HFFc6 (cell line): ENCODE measurements around the gene IPO13. TPM values are rescaled to one million over a fixed set of nuclear protein-coding genes. Genes with fewer than 3 reads are reported as not detected.

Source experiments
- DNase-seq: peaks from one replicate; pipeline ENCODE4 v3.0.0-alpha.2; 2018
- H3K27ac Mint-ChIP-seq: 2 replicates; pipeline ENCODE4 v1.8.0; 2020; ENCODE audit warnings: mild to moderate bottlenecking, mixed read lengths
- H3K27me3 Mint-ChIP-seq: 2 replicates; pipeline ENCODE4 v1.8.0; 2021; ENCODE audit warnings: mild to moderate bottlenecking, moderate library complexity, mixed read lengths; ENCODE audit not compliant: insufficient read depth
- H3K36me3 Mint-ChIP-seq: 2 replicates; pipeline ENCODE4 v1.8.0; 2021; ENCODE audit warnings: low read depth, mixed read lengths
- H3K4me1 Mint-ChIP-seq: 2 replicates; pipeline ENCODE4 v1.8.0; 2020; ENCODE audit warnings: low read depth, mixed read lengths
- H3K4me3 Mint-ChIP-seq: 2 replicates; pipeline ENCODE4 v1.8.0; 2020; ENCODE audit warnings: mild to moderate bottlenecking, moderate library complexity, mixed read lengths
- H3K9me3 Mint-ChIP-seq: 2 replicates; pipeline ENCODE4 v1.8.0; 2020; ENCODE audit warnings: mild to moderate bottlenecking, mixed read lengths
- CTCF ChIP-seq: fragments of 200-600 bp; sonication (generic); IDR thresholded peaks from 2 replicates; pipeline ENCODE4 v1.5.0; 2021; ENCODE audit warnings: antibody characterized with exemption, mild to moderate bottlenecking
- total RNA-seq, 6 experiments: library from RNA; stranded (reverse); fragmentation: NEBNext Ultra II Directional; extraction: Animal tissue kit (Norgen Biotek cat#: 25700); gene quantifications; 2 replicates in 1 of 6; 3 replicates in 5 of 6; pipeline ENCODE4 v1.2.3, GENCODE V29; 2021

Gene IPO13
- total RNA-seq, 6 experiments from 2014 or later, result 24.0 to 27.8 (median 25.0) TPM

GRCh38 chr1:43947061-43947873 lies 517 bp downstream of the IPO13 start:
- H3K4me3 Mint-ChIP-seq, result peak overlapping the region; percentile 92
- H3K9me3 Mint-ChIP-seq, result no peaks in the 10 kb centered on the region
- H3K27me3 Mint-ChIP-seq, result no peaks in the 10 kb centered on the region
- H3K4me1 Mint-ChIP-seq, result peaks cover 55% of the 10 kb centered on the region
- DNase-seq, result no peak
- H3K36me3 Mint-ChIP-seq, result peaks cover 18% of the 10 kb centered on the region
- TF ChIP-seq CTCF, result no peak
- H3K27ac Mint-ChIP-seq, result peak overlapping the region; percentile 93

GRCh38 chr1:43947874-43948437 lies 1.2 kb downstream of the IPO13 start:
- Mint-ChIP-seq H3K4me1 (peaks cover 55% of the 10 kb centered on the region), H3K27me3 (no peaks in the 10 kb centered on the region), H3K27ac (peak overlapping the region; percentile 93), H3K36me3 (peaks cover 18% of the 10 kb centered on the region), H3K9me3 (no peaks in the 10 kb centered on the region), H3K4me3 (peak overlapping the region; percentile 92)
- DNase-seq, result no peak
- no peak for TF ChIP-seq CTCF

GRCh38 chr1:43949678-43950077 lies 2.9 kb downstream of the IPO13 start:
- H3K4me3 Mint-ChIP-seq, result no peak overlapping the region
- no peak for DNase-seq
- H3K4me1 Mint-ChIP-seq, result peaks cover 53% of the 10 kb centered on the region
- H3K27me3 Mint-ChIP-seq, result no peaks in the 10 kb centered on the region
- TF ChIP-seq CTCF, result no peak
- H3K36me3 Mint-ChIP-seq, result peaks cover 18% of the 10 kb centered on the region
- no peaks in the 10 kb centered on the region for H3K9me3 Mint-ChIP-seq
- H3K27ac Mint-ChIP-seq, result no peak overlapping the region

- no peak for TF ChIP-seq CTCF
- Mint-ChIP-seq H3K4me1 (peaks cover 36% of the 10 kb centered on the region), H3K36me3 (peaks cover 18% of the 10 kb centered on the region), H3K9me3 (no peaks in the 10 kb centered on the region), H3K27me3 (no peaks in the 10 kb centered on the region), H3K27ac (no peak overlapping the region), H3K4me3 (no peak overlapping the region)
- no peak for DNase-seq
These were observed 4.6 kb downstream of the IPO13 start for GRCh38 chr1:43951021-43951985.

GRCh38 chr1:43952731-43953346 lies 6.1 kb downstream of the IPO13 start:
- H3K4me1 Mint-ChIP-seq, result peaks cover 32% of the 10 kb centered on the region
- H3K4me3 Mint-ChIP-seq, result no peak overlapping the region
- no peaks in the 10 kb centered on the region for H3K9me3 Mint-ChIP-seq
- no peaks in the 10 kb centered on the region for H3K27me3 Mint-ChIP-seq
- H3K36me3 Mint-ChIP-seq, result peaks cover 18% of the 10 kb centered on the region
- TF ChIP-seq CTCF, result no peak
- no peak overlapping the region for H3K27ac Mint-ChIP-seq
- no peak for DNase-seq
